NB4 (cell line): ENCODE data around the gene SLC22A23.

Experiments used
- DNase-seq: peaks from one replicate; pipeline ENCODE4 v3.0.0; 2010; ENCODE audit warnings: low read depth
- H3K4me3 ChIP-seq: one replicate; pipeline ENCODE4 v1.5.1; 2011; ENCODE audit warnings: mild to moderate bottlenecking, low read depth, low read length, moderate library complexity
- MYC ChIP-seq: IDR thresholded peaks from 2 replicates; pipeline ENCODE4 v1.6.1; 2011; ENCODE audit warnings: low read depth, low read length
- POLR2A ChIP-seq: IDR thresholded peaks from 2 replicates; pipeline ENCODE4 v1.6.1; 2011; ENCODE audit warnings: mild to moderate bottlenecking; ENCODE audit not compliant: insufficient read length; ENCODE audit errors: extremely low read depth
- TF ChIP-seq, protein P1 (sequence below): IDR thresholded peaks from one replicate; pipeline ENCODE4 v1.5.1; 2012; ENCODE audit warnings: low read depth, low read length
- TF ChIP-seq, protein P2 (sequence below): IDR thresholded peaks from 2 replicates; pipeline ENCODE4 v1.6.1; 2011; ENCODE audit warnings: low read depth, low read length

SLC22A23 gene

DNA sequence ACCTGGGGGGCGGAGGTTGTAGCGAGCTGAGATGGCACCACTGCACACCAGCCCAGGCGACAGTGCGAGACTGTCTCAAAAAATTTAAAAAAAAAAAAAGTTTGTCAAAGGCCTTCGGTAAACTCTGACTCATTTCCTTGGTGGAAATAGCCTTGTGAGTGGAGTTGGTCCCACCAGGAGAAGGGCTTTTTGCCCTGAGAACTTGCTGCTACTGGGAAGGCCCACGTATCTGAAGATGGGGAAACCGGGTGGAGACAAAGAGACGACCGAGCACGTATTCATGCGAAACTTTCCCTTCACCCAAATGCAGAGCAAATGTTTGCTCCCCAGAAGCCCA, 51.7 kb downstream of the SLC22A23 start:
- TF ChIP-seq MYC (no peak), POLR2A (no peak)
- TF ChIP-seq, protein P1, sequence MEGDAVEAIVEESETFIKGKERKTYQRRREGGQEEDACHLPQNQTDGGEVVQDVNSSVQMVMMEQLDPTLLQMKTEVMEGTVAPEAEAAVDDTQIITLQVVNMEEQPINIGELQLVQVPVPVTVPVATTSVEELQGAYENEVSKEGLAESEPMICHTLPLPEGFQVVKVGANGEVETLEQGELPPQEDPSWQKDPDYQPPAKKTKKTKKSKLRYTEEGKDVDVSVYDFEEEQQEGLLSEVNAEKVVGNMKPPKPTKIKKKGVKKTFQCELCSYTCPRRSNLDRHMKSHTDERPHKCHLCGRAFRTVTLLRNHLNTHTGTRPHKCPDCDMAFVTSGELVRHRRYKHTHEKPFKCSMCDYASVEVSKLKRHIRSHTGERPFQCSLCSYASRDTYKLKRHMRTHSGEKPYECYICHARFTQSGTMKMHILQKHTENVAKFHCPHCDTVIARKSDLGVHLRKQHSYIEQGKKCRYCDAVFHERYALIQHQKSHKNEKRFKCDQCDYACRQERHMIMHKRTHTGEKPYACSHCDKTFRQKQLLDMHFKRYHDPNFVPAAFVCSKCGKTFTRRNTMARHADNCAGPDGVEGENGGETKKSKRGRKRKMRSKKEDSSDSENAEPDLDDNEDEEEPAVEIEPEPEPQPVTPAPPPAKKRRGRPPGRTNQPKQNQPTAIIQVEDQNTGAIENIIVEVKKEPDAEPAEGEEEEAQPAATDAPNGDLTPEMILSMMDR = no peak
- TF ChIP-seq, protein P2, sequence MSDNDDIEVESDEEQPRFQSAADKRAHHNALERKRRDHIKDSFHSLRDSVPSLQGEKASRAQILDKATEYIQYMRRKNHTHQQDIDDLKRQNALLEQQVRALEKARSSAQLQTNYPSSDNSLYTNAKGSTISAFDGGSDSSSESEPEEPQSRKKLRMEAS = no peak
- no peak overlapping the region for H3K4me3 ChIP-seq
- no peak for DNase-seq

DNA sequence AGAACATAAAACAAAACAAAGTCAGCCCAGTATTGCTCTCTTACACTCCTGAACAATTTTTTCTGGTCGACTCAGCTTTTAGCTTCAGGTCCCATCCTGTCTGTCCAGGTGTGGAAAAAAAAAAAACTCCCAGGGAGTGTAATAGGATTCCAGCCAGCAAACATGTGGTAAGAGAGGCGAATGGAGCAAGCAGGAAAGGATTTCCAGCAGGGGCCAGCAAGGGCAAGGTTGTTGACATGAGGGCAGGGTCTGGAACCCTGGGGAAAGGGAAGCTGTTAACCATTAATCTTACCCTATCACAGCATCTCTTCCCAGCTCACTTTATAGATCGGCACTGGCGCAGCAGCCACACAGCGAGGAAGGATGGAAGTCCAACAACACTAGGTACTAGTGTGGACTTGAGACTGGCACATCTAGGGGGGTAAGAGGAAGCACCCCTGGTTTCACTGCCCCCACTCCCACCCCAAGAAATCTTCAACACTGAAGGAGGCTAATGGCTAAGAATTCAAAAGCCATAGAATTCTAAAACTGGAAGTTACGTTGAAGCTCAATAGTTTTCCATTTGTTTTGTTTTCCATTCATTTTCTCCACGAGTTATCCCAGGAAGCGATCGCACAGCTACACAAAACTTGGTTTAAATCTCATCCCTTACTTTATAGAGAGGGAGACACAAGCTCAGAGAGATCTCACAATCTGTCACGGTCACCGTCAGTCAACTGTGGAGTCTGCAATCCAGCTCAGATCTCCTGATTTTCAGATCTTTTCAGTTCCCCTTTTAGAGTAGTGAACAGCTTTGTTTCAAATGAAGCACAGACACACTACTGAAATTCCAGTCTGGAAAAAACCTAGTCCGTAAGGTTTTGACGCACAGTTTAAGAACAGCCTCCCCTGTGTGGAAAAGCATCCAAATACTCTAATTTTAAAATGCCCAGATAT, 53.3 kb downstream of the SLC22A23 start:
- no peak for TF ChIP-seq POLR2A
- TF ChIP-seq, protein P1 = no peak
- no peak for TF ChIP-seq MYC
- TF ChIP-seq, protein P2 = no peak
- no peak overlapping the region for H3K4me3 ChIP-seq
- no peak for DNase-seq

DNA sequence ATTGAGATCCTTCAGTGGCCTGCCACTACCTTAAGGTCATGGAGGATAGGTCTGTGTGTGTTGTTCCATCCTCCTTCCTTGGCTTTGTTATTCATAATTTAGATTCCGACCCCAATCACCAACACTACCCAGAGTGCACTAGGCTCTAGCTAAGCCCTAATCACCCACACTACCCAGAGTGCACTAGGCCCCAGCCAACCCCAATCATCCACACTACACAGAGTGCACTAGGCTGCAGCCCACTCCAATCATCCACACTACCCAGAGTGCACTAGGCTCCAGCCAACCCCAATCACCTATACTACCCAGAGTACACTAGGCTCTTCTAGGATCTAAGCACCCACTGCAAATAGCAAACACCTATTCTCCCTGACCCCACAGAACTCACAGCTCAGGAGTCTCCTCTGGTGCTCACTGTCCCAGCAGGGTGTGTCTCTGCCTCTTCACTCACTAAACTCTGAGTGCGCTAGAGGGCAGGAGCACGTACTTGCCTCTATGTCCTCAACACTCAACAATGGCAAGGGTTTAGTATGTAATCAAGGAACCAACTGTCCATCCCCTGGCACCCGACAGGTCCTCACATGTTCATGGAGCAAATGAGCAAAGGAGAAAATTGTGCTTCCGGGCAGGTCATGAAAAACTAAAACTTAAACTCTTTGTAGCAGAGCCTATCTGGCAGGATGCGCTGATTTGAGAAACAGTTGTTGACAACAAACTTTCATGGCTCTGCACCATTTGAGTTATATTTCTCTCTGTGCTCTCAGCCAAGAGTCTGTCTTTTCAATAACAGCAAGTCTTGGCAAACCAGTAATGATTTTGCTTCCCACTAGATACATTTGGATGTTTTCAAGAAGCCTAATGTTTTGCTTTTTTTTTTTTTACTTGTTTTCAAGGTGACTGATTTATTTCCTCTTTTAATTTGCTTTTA, 54.3 kb downstream of the SLC22A23 start:
- DNase-seq = no peak
- TF ChIP-seq POLR2A (no peak), MYC (no peak)
- TF ChIP-seq, protein P2 = no peak
- TF ChIP-seq, protein P1 = no peak
- no peak overlapping the region for H3K4me3 ChIP-seq

DNA sequence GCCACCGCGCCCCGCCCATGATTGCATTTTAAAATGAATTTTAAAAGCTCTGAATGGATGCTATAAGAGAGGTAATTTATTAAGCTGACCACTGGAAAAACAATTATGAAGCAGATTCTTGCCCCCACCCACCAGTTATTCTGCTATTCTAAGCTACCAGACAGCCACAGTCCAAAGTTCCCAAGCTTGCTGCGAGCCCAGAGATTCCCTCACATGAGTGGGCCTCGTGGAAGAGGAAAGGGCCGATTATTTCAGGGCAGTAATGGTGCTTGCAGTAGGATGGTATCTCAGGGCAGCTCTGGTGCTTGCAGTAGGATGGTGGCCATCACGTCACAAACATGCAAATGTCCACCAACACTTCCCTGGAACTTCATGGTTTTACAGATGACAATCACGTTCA, 56.7 kb downstream of the SLC22A23 start:
- no peak overlapping the region for H3K4me3 ChIP-seq
- DNase-seq = no peak
- TF ChIP-seq, protein P1 = no peak
- TF ChIP-seq, protein P2 = no peak
- TF ChIP-seq POLR2A (no peak), MYC (no peak)

DNA sequence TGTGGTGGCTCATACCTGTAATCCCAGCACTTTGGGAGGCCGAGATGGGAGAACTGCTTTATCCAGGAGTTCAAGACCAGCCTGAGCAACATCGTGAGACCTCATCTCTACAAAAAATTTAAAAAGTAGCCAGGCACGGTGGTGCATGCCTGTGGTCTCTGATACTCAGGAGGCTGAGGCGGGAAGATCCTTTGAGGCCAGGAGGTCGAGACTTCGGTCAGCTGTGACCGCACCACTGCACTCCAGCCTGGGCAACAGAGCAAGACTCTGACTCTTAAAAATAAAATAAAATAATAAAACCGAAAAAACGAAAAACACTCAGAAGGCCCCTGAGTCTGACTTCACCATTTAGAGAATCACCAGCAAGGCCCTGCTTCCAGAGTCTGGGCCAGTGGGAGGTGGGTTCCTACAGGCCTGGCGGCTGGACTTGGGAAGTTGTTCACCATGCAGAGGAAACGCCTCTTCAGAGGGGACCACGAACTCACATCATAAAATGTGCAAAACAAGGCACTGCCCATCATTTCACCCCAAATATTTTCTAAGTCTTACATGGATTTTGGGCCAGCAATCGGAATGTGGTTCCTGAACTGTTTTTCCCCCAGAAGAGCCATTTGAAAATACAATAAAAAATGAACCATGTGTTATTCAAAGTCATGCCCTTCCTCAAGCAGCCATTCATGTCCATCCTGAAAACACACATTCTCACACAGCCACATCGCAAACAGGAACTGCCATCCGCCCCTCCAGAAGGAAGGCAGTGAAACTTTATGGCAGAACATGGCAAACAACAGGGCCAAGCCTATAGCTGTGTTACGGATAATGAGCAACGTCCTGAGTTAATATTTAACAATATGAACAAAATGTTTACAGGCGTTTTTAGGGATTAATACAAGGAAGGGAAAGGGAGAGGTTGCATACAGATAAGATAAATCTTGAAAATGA, 57.8 kb downstream of the SLC22A23 start:
- H3K4me3 ChIP-seq = no peak overlapping the region
- no peak for DNase-seq
- no peak for TF ChIP-seq POLR2A
- TF ChIP-seq, protein P2 = no peak
- TF ChIP-seq, protein P1 = no peak
- TF ChIP-seq MYC = no peak
